ENCODE data around the gene TSPAN18.

TSPAN18 gene

GRCh38 chr11:44972746-44973435, 246.1 kb downstream of the TSPAN18 start:
- DNase-seq: no peak

GRCh38 chr11:44973632-44974401, 247.1 kb downstream of the TSPAN18 start:
- TF ChIP-seq POLR2A (IDR thresholded peaks at IDR 0.05; ENCODE audit: low read length) (no peak), GATA1 (IDR thresholded peaks at IDR 0.05; ENCODE audit: low read depth, low read length) (no peak)
- DNase-seq: no peak

More at GRCh38 chr11:44972746-44973435, 246.1 kb downstream of the TSPAN18 start:
- TF ChIP-seq GATA1 (IDR thresholded peaks at IDR 0.05; ENCODE audit: low read depth, low read length) (no peak), POLR2A (IDR thresholded peaks at IDR 0.05; ENCODE audit: low read length) (no peak)

GRCh38 chr11:44974402-44975000, 247.7 kb downstream of the TSPAN18 start:
- DNase-seq: no peak
- no peak for TF ChIP-seq POLR2A (IDR thresholded peaks at IDR 0.05; ENCODE audit: low read length)
- TF ChIP-seq GATA1 (IDR thresholded peaks at IDR 0.05; ENCODE audit: low read depth, low read length): no peak

- DNase-seq: no peak
- TF ChIP-seq GATA1 (IDR thresholded peaks at IDR 0.05; ENCODE audit: low read depth, low read length): no peak
Measured at GRCh38 chr11:44976576-44976975, 249.8 kb downstream of the TSPAN18 start.

GRCh38 chr11:44977493-44977984, 250.8 kb downstream of the TSPAN18 start:
- TF ChIP-seq POLR2A (IDR thresholded peaks at IDR 0.05; ENCODE audit: low read length): no peak
- no peak for TF ChIP-seq GATA1 (IDR thresholded peaks at IDR 0.05; ENCODE audit: low read depth, low read length)
- no peak for DNase-seq

GRCh38 chr11:44978274-44978960, 251.7 kb downstream of the TSPAN18 start:
- TF ChIP-seq GATA1 (IDR thresholded peaks at IDR 0.05; ENCODE audit: low read depth, low read length) (no peak), POLR2A (IDR thresholded peaks at IDR 0.05; ENCODE audit: low read length) (no peak)
- DNase-seq: no peak

- no peak for DNase-seq
- TF ChIP-seq POLR2A (IDR thresholded peaks at IDR 0.05; ENCODE audit: low read length) (no peak), GATA1 (IDR thresholded peaks at IDR 0.05; ENCODE audit: low read depth, low read length) (no peak)
Measured at GRCh38 chr11:44978961-44979331, 252.2 kb downstream of the TSPAN18 start.

- TF ChIP-seq POLR2A (IDR thresholded peaks at IDR 0.05; ENCODE audit: low read length) (no peak), GATA1 (IDR thresholded peaks at IDR 0.05; ENCODE audit: low read depth, low read length) (no peak)
- no peak for DNase-seq
Measured at GRCh38 chr11:44979543-44980399, 253.0 kb downstream of the TSPAN18 start.

DNA sequence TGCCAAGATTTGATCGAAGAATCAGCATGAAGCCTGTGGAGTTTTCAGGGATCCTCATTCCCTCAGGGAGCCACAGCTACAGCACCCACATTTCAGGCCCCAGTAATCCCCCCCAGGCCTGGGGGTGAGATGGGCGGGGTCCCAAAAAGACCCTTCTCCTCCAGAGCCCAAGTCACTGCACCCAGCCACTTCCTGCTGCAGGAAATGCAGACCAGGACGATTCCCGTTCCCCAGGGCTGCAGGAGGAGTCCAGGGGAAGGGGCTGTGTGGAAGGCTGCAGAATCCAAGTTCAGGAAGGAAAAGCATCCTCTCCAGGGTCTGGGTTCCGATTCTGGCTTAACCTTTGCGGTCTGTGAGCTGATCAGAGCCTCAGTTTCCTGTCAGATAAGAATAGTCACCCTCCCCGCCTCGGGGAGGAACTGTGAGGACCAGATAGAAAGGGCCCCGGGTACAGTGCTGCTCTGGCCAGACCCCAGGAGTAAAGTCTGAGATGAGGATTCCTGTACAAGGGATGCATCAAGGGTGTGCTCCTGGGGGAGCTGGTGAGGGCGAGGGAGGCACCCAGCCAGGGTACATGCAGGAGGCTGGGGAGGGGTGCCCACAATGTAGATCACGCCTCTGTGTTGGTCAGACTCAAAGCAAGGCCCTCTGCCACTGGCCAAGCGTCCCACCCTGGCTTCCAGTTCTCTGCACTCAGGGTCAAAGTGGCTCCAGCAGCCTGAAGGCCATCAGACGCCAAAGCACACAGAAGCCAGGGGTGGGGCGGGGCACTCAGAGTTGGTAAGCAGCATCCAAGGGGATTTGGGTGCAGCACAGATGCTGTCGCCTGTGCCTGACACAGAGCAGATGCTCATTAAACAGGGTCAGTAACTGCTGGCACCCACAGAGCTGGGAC, 254.0 kb downstream of the TSPAN18 start:
- DNase-seq: no peak

More for the DNA sequence above, 254.0 kb downstream of the TSPAN18 start:
- TF ChIP-seq GATA1 (IDR thresholded peaks at IDR 0.05; ENCODE audit: low read depth, low read length) (no peak), POLR2A (IDR thresholded peaks at IDR 0.05; ENCODE audit: low read length) (no peak)

Data from erythroblast (primary cell).